T-helper 1 cell treated with Interleukin-12 subunit alpha and Interleukin-12 subunit beta and Interleukin-4 antibody, amounts not matched to agents 30 μg/mL and 1 μg/mL, for 36 hours (primary cell): ENCODE measurements around the gene DNAH7.

Experiments
- H3K27ac Mint-ChIP-seq: one replicate; pipeline ENCODE4 v1.8.0; 2021; ENCODE audit warnings: mild to moderate bottlenecking, mixed read lengths
- H3K27me3 Mint-ChIP-seq: one replicate; pipeline ENCODE4 v1.8.0; 2021; ENCODE audit warnings: low read depth, mixed read lengths
- H3K36me3 Mint-ChIP-seq: one replicate; pipeline ENCODE4 v1.8.0; 2021; ENCODE audit warnings: low read depth, mixed read lengths
- H3K4me1 Mint-ChIP-seq: one replicate; pipeline ENCODE4 v1.8.0; 2021; ENCODE audit warnings: low read depth, mixed read lengths
- H3K4me3 Mint-ChIP-seq: one replicate; pipeline ENCODE4 v1.8.0; 2021; ENCODE audit warnings: mild to moderate bottlenecking, moderate library complexity, mixed read lengths
- H3K9me3 Mint-ChIP-seq: one replicate; pipeline ENCODE4 v1.8.0; 2021; ENCODE audit warnings: mixed read lengths

The DNAH7 gene

DNA sequence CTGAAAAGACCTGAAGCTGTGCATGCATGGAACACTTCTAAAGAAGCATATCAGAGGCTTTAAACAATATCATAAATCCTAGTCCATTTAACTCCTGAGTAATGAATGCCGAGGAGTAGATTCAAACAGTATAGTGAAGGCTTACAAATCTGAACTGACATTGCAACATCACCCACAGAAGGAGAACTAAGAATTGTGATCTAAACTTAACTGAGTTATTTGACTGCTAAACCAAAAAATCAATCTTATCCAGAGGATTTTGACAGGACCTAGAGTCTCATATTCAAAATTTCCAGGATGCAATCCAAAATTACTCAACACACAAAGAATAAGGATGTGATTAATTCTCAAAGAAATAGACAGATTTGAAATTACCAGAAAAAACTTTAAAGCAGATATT lies 230.6 kb downstream of the DNAH7 start:
- Mint-ChIP-seq H3K36me3 (no peaks in the 10 kb centered on the region), H3K27ac (no peak overlapping the region), H3K9me3 (no peaks in the 10 kb centered on the region), H3K27me3 (peaks cover 18% of the 10 kb centered on the region), H3K4me1 (peaks cover 5% of the 10 kb centered on the region), H3K4me3 (no peak overlapping the region)

GRCh38 chr2:195836002-195836401 lies 232.6 kb downstream of the DNAH7 start:
- no peaks in the 10 kb centered on the region for H3K9me3 Mint-ChIP-seq
- no peaks in the 10 kb centered on the region for H3K4me1 Mint-ChIP-seq
- no peaks in the 10 kb centered on the region for H3K36me3 Mint-ChIP-seq
- no peak overlapping the region for H3K4me3 Mint-ChIP-seq
- peaks cover 18% of the 10 kb centered on the region for H3K27me3 Mint-ChIP-seq
- no peak overlapping the region for H3K27ac Mint-ChIP-seq

DNA sequence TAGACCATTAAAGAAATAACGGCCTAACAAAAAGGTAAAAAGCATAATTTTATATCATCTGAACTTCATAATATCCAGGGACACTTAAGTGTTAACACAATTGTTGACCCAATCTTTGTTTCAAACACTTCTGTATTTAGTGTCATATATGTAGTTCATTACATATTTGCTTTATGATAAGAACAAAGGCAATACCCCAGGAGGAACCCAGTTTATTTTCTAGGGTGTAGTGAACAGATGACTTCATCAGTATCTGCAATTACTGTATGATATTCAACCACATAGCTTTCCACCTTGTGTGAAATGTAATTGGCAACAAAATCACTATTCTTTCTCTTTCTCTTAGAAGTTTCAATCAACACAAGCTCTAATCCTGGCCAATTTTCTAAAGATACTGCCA lies 233.8 kb downstream of the DNAH7 start:
- H3K4me3 Mint-ChIP-seq: no peak overlapping the region
- H3K36me3 Mint-ChIP-seq: no peaks in the 10 kb centered on the region
- peaks cover 25% of the 10 kb centered on the region for H3K27me3 Mint-ChIP-seq
- H3K27ac Mint-ChIP-seq: no peak overlapping the region
- H3K9me3 Mint-ChIP-seq: no peaks in the 10 kb centered on the region
- H3K4me1 Mint-ChIP-seq: no peaks in the 10 kb centered on the region

DNA sequence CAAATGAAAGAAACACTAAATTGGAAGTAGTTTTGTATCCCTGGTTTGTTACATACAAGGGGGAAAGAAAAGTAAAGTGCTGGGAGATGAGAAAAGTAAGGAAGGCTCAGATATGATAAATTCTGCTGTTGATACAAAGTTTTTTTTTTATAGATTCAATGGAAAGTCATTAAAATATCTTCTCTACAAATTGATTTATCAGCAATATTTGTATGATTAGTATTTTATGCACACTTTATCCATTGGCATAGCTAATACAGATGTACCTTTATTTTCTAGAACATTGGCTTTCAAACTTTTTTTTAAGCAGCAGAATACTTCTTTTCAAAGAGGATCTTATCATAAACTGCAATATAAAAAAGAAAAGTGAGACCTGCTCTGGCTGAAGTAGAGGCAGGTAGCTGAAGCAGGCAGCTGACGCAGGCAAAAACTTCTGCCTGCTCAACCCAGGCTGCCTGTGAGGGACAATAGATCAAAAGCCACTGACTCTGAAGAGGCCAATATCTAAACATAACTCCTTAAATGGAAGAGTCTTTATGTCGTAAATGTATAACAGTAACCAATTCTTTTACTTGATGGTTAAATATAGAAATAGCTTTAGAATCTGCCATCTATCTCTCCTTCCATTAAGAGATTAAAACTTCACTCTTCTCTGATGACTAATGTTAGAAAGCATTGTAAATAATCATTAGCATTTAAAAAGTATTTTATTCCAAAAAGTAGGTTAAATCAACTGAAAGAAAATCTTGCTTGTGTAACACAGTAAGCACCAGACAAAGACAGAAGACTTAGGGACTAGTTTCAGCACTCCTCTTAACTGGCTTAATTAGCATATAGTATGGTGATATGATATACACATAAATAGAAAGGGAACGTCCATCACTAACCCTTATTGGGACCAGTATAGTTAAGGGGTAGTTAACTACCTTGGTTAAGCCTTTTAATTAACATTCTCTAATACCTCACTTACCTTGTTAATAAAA lies 237.4 kb downstream of the DNAH7 start:
- Mint-ChIP-seq H3K9me3 (no peaks in the 10 kb centered on the region), H3K4me3 (no peak overlapping the region), H3K4me1 (no peaks in the 10 kb centered on the region), H3K36me3 (no peaks in the 10 kb centered on the region), H3K27me3 (peaks cover 7% of the 10 kb centered on the region), H3K27ac (no peak overlapping the region)

DNA sequence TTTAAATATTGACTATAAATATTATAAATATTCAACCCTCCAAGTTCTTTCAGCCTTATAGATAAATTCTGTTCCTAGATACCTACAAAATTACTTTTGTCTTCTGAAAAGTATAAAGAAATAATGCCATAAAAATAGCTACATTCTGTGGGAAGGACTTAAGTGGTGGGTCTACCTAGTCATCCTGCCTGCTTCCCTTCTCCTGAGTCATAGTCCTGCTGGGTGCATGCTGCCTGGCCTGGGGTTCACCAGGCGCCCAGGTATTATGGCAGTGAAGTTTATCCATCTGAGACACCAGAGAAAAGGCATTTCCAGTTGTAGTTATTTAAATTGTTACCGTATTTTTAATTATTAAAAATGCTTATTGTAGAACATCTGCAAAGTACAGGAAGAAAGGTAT lies 244.2 kb downstream of the DNAH7 start:
- no peaks in the 10 kb centered on the region for H3K9me3 Mint-ChIP-seq
- peaks cover 4% of the 10 kb centered on the region for H3K27me3 Mint-ChIP-seq
- no peaks in the 10 kb centered on the region for H3K36me3 Mint-ChIP-seq
- no peak overlapping the region for H3K27ac Mint-ChIP-seq
- no peak overlapping the region for H3K4me3 Mint-ChIP-seq
- no peaks in the 10 kb centered on the region for H3K4me1 Mint-ChIP-seq

DNA sequence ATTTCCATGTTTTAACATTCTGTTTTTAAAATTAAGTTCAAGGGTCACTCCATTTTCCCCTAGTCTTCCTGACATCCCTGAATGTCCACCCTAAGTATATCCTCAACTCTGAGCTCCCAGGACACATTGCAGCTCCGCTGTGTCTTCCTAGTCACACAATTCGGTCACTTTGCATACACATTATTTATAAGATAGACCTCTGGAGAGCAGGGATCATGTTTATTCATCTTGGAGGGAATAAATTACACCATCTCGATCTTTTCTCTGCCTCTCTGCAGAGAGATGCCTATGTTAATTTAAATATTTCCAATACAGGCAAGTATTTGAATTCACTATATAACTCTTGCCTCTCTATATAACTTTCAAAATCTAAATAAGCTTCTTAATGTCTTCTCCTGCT lies 245.4 kb downstream of the DNAH7 start:
- no peaks in the 10 kb centered on the region for H3K36me3 Mint-ChIP-seq
- no peak overlapping the region for H3K27ac Mint-ChIP-seq
- no peak overlapping the region for H3K4me3 Mint-ChIP-seq
- H3K27me3 Mint-ChIP-seq: peaks cover 4% of the 10 kb centered on the region
- H3K4me1 Mint-ChIP-seq: no peaks in the 10 kb centered on the region
- H3K9me3 Mint-ChIP-seq: no peaks in the 10 kb centered on the region

- Mint-ChIP-seq H3K9me3 (no peaks in the 10 kb centered on the region), H3K36me3 (no peaks in the 10 kb centered on the region), H3K27me3 (peaks cover 4% of the 10 kb centered on the region)
Measured at GRCh38 chr2:195821566-195821932, 247.1 kb downstream of the DNAH7 start.

GRCh38 chr2:195820867-195821565 lies 247.6 kb downstream of the DNAH7 start:
- Mint-ChIP-seq H3K4me3 (no peak overlapping the region), H3K27ac (no peak overlapping the region), H3K4me1 (no peaks in the 10 kb centered on the region), H3K9me3 (no peaks in the 10 kb centered on the region), H3K27me3 (peaks cover 4% of the 10 kb centered on the region), H3K36me3 (no peaks in the 10 kb centered on the region)

More at GRCh38 chr2:195821566-195821932, 247.1 kb downstream of the DNAH7 start:
- H3K27ac Mint-ChIP-seq: no peak overlapping the region
- no peaks in the 10 kb centered on the region for H3K4me1 Mint-ChIP-seq
- no peak overlapping the region for H3K4me3 Mint-ChIP-seq

DNA sequence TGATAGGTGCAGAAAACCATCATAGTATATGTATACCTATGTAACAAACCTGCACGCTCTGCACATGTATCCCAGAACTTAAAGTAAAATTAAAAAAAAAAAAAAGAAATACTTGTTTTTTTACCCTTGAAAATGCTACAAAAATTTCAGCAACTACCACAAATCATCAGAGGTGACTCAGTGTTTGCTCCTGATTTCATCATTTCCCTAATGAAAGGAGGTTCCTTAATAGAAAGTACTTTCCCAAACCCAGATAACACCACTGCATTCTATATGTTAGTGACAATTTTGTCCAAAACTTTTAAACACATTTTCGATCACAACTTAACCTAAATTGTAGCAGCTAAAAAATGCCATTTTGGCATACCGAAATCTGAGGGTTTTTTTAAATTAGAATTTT lies 248.3 kb downstream of the DNAH7 start:
- no peaks in the 10 kb centered on the region for H3K9me3 Mint-ChIP-seq
- H3K4me3 Mint-ChIP-seq: no peak overlapping the region
- H3K36me3 Mint-ChIP-seq: no peaks in the 10 kb centered on the region
- H3K4me1 Mint-ChIP-seq: no peaks in the 10 kb centered on the region
- H3K27ac Mint-ChIP-seq: no peak overlapping the region
- peaks cover 4% of the 10 kb centered on the region for H3K27me3 Mint-ChIP-seq

GRCh38 chr2:195819276-195819675 lies 249.4 kb downstream of the DNAH7 start:
- Mint-ChIP-seq H3K4me1 (no peaks in the 10 kb centered on the region), H3K27me3 (peaks cover 4% of the 10 kb centered on the region), H3K36me3 (no peaks in the 10 kb centered on the region), H3K4me3 (no peak overlapping the region), H3K9me3 (no peaks in the 10 kb centered on the region), H3K27ac (no peak overlapping the region)

DNA sequence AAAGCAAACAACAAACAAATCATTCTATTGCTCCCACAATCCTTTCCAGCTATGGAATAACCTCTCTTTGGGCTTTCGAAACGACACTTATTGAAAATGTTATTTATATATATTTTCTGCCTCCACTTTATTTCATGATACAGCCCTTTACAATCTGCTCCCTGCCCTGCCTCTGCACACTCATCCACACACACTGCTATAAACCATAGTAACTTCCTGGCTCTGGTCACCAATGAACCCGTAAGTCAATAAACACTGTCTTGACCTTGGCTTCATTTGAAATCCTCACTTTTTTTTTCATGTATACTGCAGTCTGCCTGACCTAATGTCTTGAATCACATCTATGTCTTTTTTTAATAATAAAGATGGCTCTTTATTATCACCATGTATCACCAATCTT lies 250.1 kb downstream of the DNAH7 start:
- Mint-ChIP-seq H3K4me1 (no peaks in the 10 kb centered on the region), H3K27ac (no peak overlapping the region), H3K4me3 (no peak overlapping the region), H3K36me3 (no peaks in the 10 kb centered on the region), H3K27me3 (peaks cover 4% of the 10 kb centered on the region), H3K9me3 (no peaks in the 10 kb centered on the region)

GRCh38 chr2:195818106-195818505 lies 250.5 kb downstream of the DNAH7 start:
- Mint-ChIP-seq H3K27me3 (peaks cover 4% of the 10 kb centered on the region), H3K4me3 (no peak overlapping the region), H3K9me3 (no peaks in the 10 kb centered on the region), H3K27ac (no peak overlapping the region), H3K4me1 (no peaks in the 10 kb centered on the region), H3K36me3 (no peaks in the 10 kb centered on the region)

DNA sequence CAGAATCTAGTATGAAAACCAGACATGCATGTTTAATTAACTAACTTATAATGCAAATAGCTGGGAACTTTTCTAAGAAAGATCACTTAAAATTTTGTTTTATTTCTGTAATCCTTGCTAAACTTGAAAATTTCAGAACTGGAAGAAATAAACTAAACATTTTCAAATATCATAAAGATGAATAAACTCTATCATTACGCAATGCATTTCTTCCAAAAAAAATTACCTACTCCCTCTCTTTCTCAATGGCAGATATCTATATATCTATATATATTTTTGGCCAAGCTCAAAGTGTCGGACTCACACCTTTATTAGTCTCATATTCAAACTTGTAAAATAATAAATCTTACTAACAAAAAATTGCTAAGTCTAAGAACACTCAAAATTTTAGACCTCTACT lies 253.6 kb downstream of the DNAH7 start:
- no peaks in the 10 kb centered on the region for H3K9me3 Mint-ChIP-seq
- no peaks in the 10 kb centered on the region for H3K36me3 Mint-ChIP-seq
- no peak overlapping the region for H3K27ac Mint-ChIP-seq
- no peak overlapping the region for H3K4me3 Mint-ChIP-seq
- H3K4me1 Mint-ChIP-seq: no peaks in the 10 kb centered on the region
- peaks cover 7% of the 10 kb centered on the region for H3K27me3 Mint-ChIP-seq

DNA sequence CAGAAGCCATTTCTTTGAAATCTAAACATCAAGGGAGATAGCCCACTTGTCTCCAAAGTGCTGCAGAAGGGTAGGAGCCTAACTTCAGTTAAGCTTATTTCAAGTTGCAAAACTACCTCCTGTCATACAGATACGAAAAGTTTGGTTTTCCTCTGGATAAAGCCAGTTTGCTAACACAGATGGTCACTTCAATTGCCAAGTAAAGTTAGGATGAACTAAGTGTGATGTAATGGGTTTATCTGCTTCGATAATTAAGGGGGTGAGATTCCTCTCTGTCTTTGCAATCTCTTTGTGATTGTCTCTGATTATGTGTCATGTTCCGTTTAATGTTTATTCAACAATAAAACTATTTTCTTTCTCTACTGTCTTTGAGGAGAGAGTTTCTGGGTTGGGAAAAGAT lies 255.2 kb downstream of the DNAH7 start:
- no peak overlapping the region for H3K4me3 Mint-ChIP-seq
- no peaks in the 10 kb centered on the region for H3K36me3 Mint-ChIP-seq
- no peaks in the 10 kb centered on the region for H3K4me1 Mint-ChIP-seq
- H3K27me3 Mint-ChIP-seq: peaks cover 10% of the 10 kb centered on the region
- no peaks in the 10 kb centered on the region for H3K9me3 Mint-ChIP-seq
- no peak overlapping the region for H3K27ac Mint-ChIP-seq
